Measurements from ENCODE around the gene DCLRE1A. TPM values are rescaled to one million over a fixed set of nuclear protein-coding genes. Genes with fewer than 3 reads are reported as not detected.
"Not testable (repeated sequence)": the region's sequence is repeated elsewhere in the genome, so short reads cannot be mapped to it uniquely, and the experiment has no call there.

Gene DCLRE1A
- total RNA-seq, 4 donors from 2014 or later, result 3.6 to 4.9 (median 4.5) TPM

GRCh38 chr10:113849946-113850345 is 3.9 kb downstream of the DCLRE1A start:
- TF ChIP-seq EP300 (IDR thresholded peaks at IDR 0.05) (no peak), POLR2A (IDR thresholded peaks at IDR 0.05) (no peak), CTCF (IDR thresholded peaks at IDR 0.05) (no peak)
- 87 to 93% methylated on average over 7 of the region's 7 CpGs for WGBS, 2 donors
- no peaks in the 10 kb centered on the region for H3K27me3 ChIP-seq
- H3K36me3 ChIP-seq, result peaks cover 0 to 19% (median 0%) of the 10 kb centered on the region in 3 donors
- no peak overlapping the region for H3K4me3 ChIP-seq
- H3K27ac ChIP-seq, result no peak overlapping the region
- no peak for DNase-seq (ENCODE audit: low spot score in 2 of 2)
- H3K9me3 ChIP-seq, result no peaks in the 10 kb centered on the region
- peaks cover 0 to 30% (median 10%) of the 10 kb centered on the region in 4 donors for H3K4me1 ChIP-seq

GRCh38 chr10:113849140-113849803 is 4.6 kb downstream of the DCLRE1A start:
- H3K4me3 ChIP-seq, result no peak overlapping the region
- no peaks in the 10 kb centered on the region for H3K27me3 ChIP-seq
- no peaks in the 10 kb centered on the region for H3K9me3 ChIP-seq
- DNase-seq (ENCODE audit: low spot score in 2 of 2), result no peak
- TF ChIP-seq EP300 (IDR thresholded peaks at IDR 0.05), result no peak
- TF ChIP-seq CTCF (IDR thresholded peaks at IDR 0.05), result no peak
- TF ChIP-seq POLR2A (IDR thresholded peaks at IDR 0.05), result no peak
- 90 to 94% methylated on average over 5 of the region's 5 CpGs for WGBS, 2 donors
- H3K27ac ChIP-seq, result no peak overlapping the region
- peaks cover 0 to 26% (median 0%) of the 10 kb centered on the region in 3 donors for H3K36me3 ChIP-seq
- peaks cover 0 to 30% (median 10%) of the 10 kb centered on the region in 4 donors for H3K4me1 ChIP-seq

- H3K27me3 ChIP-seq, result no peaks in the 10 kb centered on the region
- H3K4me1 ChIP-seq, result peaks cover 0 to 4% (median under 1%) of the 10 kb centered on the region in 4 donors
- H3K9me3 ChIP-seq, result no peaks in the 10 kb centered on the region
- no peak overlapping the region for H3K4me3 ChIP-seq
- peaks cover 0 to 39% (median 0%) of the 10 kb centered on the region in 3 donors for H3K36me3 ChIP-seq
- DNase-seq (ENCODE audit: low spot score in 2 of 2), result no peak
- WGBS, 2 donors, result 95 to 99% methylated on average over 2 of the region's 2 CpGs
- no peak overlapping the region for H3K27ac ChIP-seq
- TF ChIP-seq CTCF (IDR thresholded peaks at IDR 0.05) (no peak), EP300 (IDR thresholded peaks at IDR 0.05) (no peak), POLR2A (IDR thresholded peaks at IDR 0.05) (no peak)
These were observed 7.8 kb downstream of the DCLRE1A start for GRCh38 chr10:113846036-113846435.

- H3K27ac ChIP-seq, result no peak overlapping the region
- 77 to 81% methylated on average over 6 of the region's 6 CpGs for WGBS, 2 donors
- DNase-seq (ENCODE audit: low spot score in 2 of 2), result no peak
- no peaks in the 10 kb centered on the region for H3K27me3 ChIP-seq
- H3K9me3 ChIP-seq, result no peaks in the 10 kb centered on the region
- no peaks in the 10 kb centered on the region for H3K4me1 ChIP-seq
- H3K4me3 ChIP-seq, result no peak overlapping the region
- H3K36me3 ChIP-seq, result peaks cover 0 to 47% (median 0%) of the 10 kb centered on the region in 3 donors
- TF ChIP-seq CTCF (IDR thresholded peaks at IDR 0.05), result no peak
- TF ChIP-seq EP300 (IDR thresholded peaks at IDR 0.05), result no peak
- TF ChIP-seq POLR2A (IDR thresholded peaks at IDR 0.05), result no peak
These were observed 9.9 kb downstream of the DCLRE1A start for GRCh38 chr10:113843972-113844485.

- no peaks in the 10 kb centered on the region for H3K27me3 ChIP-seq
- no peaks in the 10 kb centered on the region for H3K9me3 ChIP-seq
- TF ChIP-seq POLR2A (IDR thresholded peaks at IDR 0.05), result no peak
- no peak for TF ChIP-seq CTCF (IDR thresholded peaks at IDR 0.05)
- no peak for TF ChIP-seq EP300 (IDR thresholded peaks at IDR 0.05)
- H3K27ac ChIP-seq, result no peak overlapping the region
- 73 to 85% methylated on average over 1 of the region's 1 CpG for WGBS, 2 donors
- H3K36me3 ChIP-seq, result peaks cover 0 to 47% (median 0%) of the 10 kb centered on the region in 3 donors
- no peaks in the 10 kb centered on the region for H3K4me1 ChIP-seq
- no peak overlapping the region for H3K4me3 ChIP-seq
- no peak for DNase-seq (ENCODE audit: low spot score in 2 of 2)
These were observed 11.7 kb downstream of the DCLRE1A start for GRCh38 chr10:113842171-113842570.

GRCh38 chr10:113828567-113828966 is 25.3 kb downstream of the DCLRE1A start:
- H3K4me3 ChIP-seq; H3K27ac ChIP-seq; H3K4me1 ChIP-seq; H3K36me3 ChIP-seq; DNase-seq (ENCODE audit: low spot score in 2 of 2); H3K9me3 ChIP-seq; H3K27me3 ChIP-seq: not testable (repeated sequence)
- WGBS, 2 donors, result 90 to 92% methylated on average over 10 of the region's 10 CpGs

Data from tibial nerve (tissue), 4 donors.